Type B pancreatic cell (in vitro differentiated cells): Measurements from ENCODE around the gene ANKRD6. TPM values are rescaled to one million over a fixed set of nuclear protein-coding genes. Genes with fewer than 3 reads are reported as not detected.

Source experiments
- DNase-seq: peaks from one replicate; pipeline ENCODE4 v3.0.0; 2021; ENCODE audit warnings: mixed read lengths; ENCODE audit not compliant: unreplicated experiment; ENCODE audit errors: extremely low spot score
- H3K27ac Mint-ChIP-seq: 2 replicates; pipeline ENCODE4 v1.8.0; 2021; ENCODE audit warnings: mild to moderate bottlenecking, mixed read lengths
- H3K27me3 Mint-ChIP-seq: 2 replicates; pipeline ENCODE4 v1.8.0; 2021; ENCODE audit warnings: mixed read lengths
- H3K36me3 Mint-ChIP-seq: 2 replicates; pipeline ENCODE4 v1.8.0; 2021; ENCODE audit warnings: mixed read lengths
- H3K4me1 Mint-ChIP-seq: one replicate; pipeline ENCODE4 v1.8.0; 2021; ENCODE audit warnings: mixed read lengths; ENCODE audit not compliant: unreplicated experiment
- H3K4me3 Mint-ChIP-seq: 2 replicates; pipeline ENCODE4 v1.8.0; 2021; ENCODE audit warnings: mild to moderate bottlenecking, mixed read lengths
- H3K9me3 Mint-ChIP-seq: 2 replicates; pipeline ENCODE4 v1.8.0; 2021; ENCODE audit warnings: mixed read lengths
- CTCF ChIP-seq: fragments of 200-600 bp; sonication (generic); conservative IDR thresholded peaks from 2 replicates; pipeline ENCODE4 v1.5.0; 2021; ENCODE audit warnings: antibody characterized with exemption, mild to moderate bottlenecking
- total RNA-seq: library from RNA; stranded (reverse); gene quantifications from 2 replicates; pipeline ENCODE4 v1.2.1, GENCODE V29; 2021; ENCODE audit warnings: low replicate concordance

The ANKRD6 gene
- total RNA-seq, 1 donor from 2014 or later, result 34.0 TPM

- no peak for TF ChIP-seq CTCF
- Mint-ChIP-seq H3K9me3 (peaks cover 3% of the 10 kb centered on the region), H3K4me1 (peaks cover 38% of the 10 kb centered on the region), H3K27me3 (no peaks in the 10 kb centered on the region), H3K27ac (peak overlapping the region; percentile 91), H3K36me3 (no peaks in the 10 kb centered on the region), H3K4me3 (peak overlapping the region; percentile 95)
- no peak for DNase-seq
Measured at GRCh38 chr6:89433252-89434149, 549 bp downstream of the ANKRD6 start.

GRCh38 chr6:89434150-89434499 is 1.2 kb downstream of the ANKRD6 start:
- H3K4me1 Mint-ChIP-seq, result peaks cover 38% of the 10 kb centered on the region
- H3K27me3 Mint-ChIP-seq, result no peaks in the 10 kb centered on the region
- H3K36me3 Mint-ChIP-seq, result no peaks in the 10 kb centered on the region

GRCh38 chr6:89434954-89435353 is 2.0 kb downstream of the ANKRD6 start:
- Mint-ChIP-seq H3K27ac (peak overlapping the region; percentile 79), H3K36me3 (peaks cover 1% of the 10 kb centered on the region), H3K4me1 (peaks cover 36% of the 10 kb centered on the region), H3K4me3 (peak overlapping the region; percentile 95), H3K9me3 (peaks cover 3% of the 10 kb centered on the region), H3K27me3 (no peaks in the 10 kb centered on the region)
- TF ChIP-seq CTCF, result no peak
- DNase-seq, result no peak

More at GRCh38 chr6:89434150-89434499, 1.2 kb downstream of the ANKRD6 start:
- TF ChIP-seq CTCF, result no peak
- no peak for DNase-seq
- Mint-ChIP-seq H3K9me3 (peaks cover 3% of the 10 kb centered on the region), H3K27ac (peak overlapping the region; percentile 91), H3K4me3 (peak overlapping the region; percentile 95)

GRCh38 chr6:89436226-89436625 is 3.3 kb downstream of the ANKRD6 start:
- H3K9me3 Mint-ChIP-seq, result peaks cover 3% of the 10 kb centered on the region
- H3K27me3 Mint-ChIP-seq, result no peaks in the 10 kb centered on the region
- no peak for DNase-seq
- H3K27ac Mint-ChIP-seq, result peak overlapping the region; percentile 79
- TF ChIP-seq CTCF, result no peak
- H3K4me1 Mint-ChIP-seq, result peaks cover 26% of the 10 kb centered on the region
- peaks cover 3% of the 10 kb centered on the region for H3K36me3 Mint-ChIP-seq
- peak overlapping the region; percentile 70 for H3K4me3 Mint-ChIP-seq

- no peak for TF ChIP-seq CTCF
- Mint-ChIP-seq H3K36me3 (peaks cover 7% of the 10 kb centered on the region), H3K4me1 (peaks cover 20% of the 10 kb centered on the region), H3K9me3 (peaks cover 3% of the 10 kb centered on the region), H3K4me3 (no peak overlapping the region), H3K27me3 (no peaks in the 10 kb centered on the region), H3K27ac (no peak overlapping the region)
- DNase-seq, result no peak
Measured at GRCh38 chr6:89438248-89438647, 5.3 kb downstream of the ANKRD6 start.
